GM18511 (cell line): ENCODE measurements around the gene HSF2.

Experiments used
- ATAC-seq: cut with Tn5 transposase; IDR thresholded peaks from one replicate; pipeline ENCODE4 v1.9.1; 2021; ENCODE audit warnings: mild to moderate bottlenecking, moderate library complexity; ENCODE audit not compliant: unreplicated experiment

The HSF2 gene

GRCh38 chr6:122399055-122399347 lies 451 bp upstream of the HSF2 start:
- no peak for ATAC-seq

GRCh38 chr6:122400121-122400450 lies 634 bp downstream of the HSF2 start:
- ATAC-seq, result peak; percentile 30

- ATAC-seq, result no peak
These were observed 1.1 kb downstream of the HSF2 start for GRCh38 chr6:122400462-122401089.

GRCh38 chr6:122401104-122401503 lies 1.7 kb downstream of the HSF2 start:
- no peak for ATAC-seq

- no peak for ATAC-seq
These were observed 5.0 kb downstream of the HSF2 start for GRCh38 chr6:122404444-122404843.

- no peak for ATAC-seq
These were observed 6.0 kb downstream of the HSF2 start for GRCh38 chr6:122405417-122405816.

- no peak for ATAC-seq
These were observed 6.7 kb downstream of the HSF2 start for GRCh38 chr6:122406187-122406586.

GRCh38 chr6:122407712-122408111 lies 8.3 kb downstream of the HSF2 start:
- no peak for ATAC-seq

- ATAC-seq, result no peak
These were observed 8.8 kb downstream of the HSF2 start for GRCh38 chr6:122408240-122408639.

- no peak for ATAC-seq
These were observed 9.4 kb downstream of the HSF2 start for GRCh38 chr6:122408702-122409458.

- no peak for ATAC-seq
These were observed 12.5 kb downstream of the HSF2 start for GRCh38 chr6:122412001-122412400.

- no peak for ATAC-seq
These were observed 17.4 kb downstream of the HSF2 start for GRCh38 chr6:122416825-122417224.

- no peak for ATAC-seq
These were observed 22.6 kb downstream of the HSF2 start for GRCh38 chr6:122422003-122422402.

- peak; percentile 87 for ATAC-seq
These were observed 23.3 kb downstream of the HSF2 start for GRCh38 chr6:122422614-122423267.

GRCh38 chr6:122423734-122424133 lies 24.3 kb downstream of the HSF2 start:
- ATAC-seq, result no peak

GRCh38 chr6:122426597-122426996 lies 27.1 kb downstream of the HSF2 start:
- ATAC-seq, result no peak

GRCh38 chr6:122428781-122429180 lies 29.3 kb downstream of the HSF2 start:
- no peak for ATAC-seq

GRCh38 chr6:122429323-122429722 lies 29.9 kb downstream of the HSF2 start:
- no peak for ATAC-seq

- ATAC-seq, result no peak
These were observed 32.3 kb downstream of the HSF2 start for GRCh38 chr6:122431780-122432179.

GRCh38 chr6:122432816-122433215 lies 33.4 kb downstream of the HSF2 start:
- peak; percentile 65 for ATAC-seq

- ATAC-seq, result no peak
These were observed 39.5 kb downstream of the HSF2 start for GRCh38 chr6:122438975-122439374.

- ATAC-seq, result no peak
These were observed 45.8 kb downstream of the HSF2 start for GRCh38 chr6:122445274-122445673.
